ENCODE results near the gene PLCB4.

Gene PLCB4

GRCh38 chr20:9022376-9022775, 46.5 kb upstream of the PLCB4 start:
- H3K9ac ChIP-seq = no peak overlapping the region
- no peaks in the 10 kb centered on the region for H3K9me3 ChIP-seq (ENCODE audit: control insufficient read depth, low read length)
- no peak overlapping the region for H2AFZ ChIP-seq
- H3K4me2 ChIP-seq (ENCODE audit: low read length) = no peak overlapping the region
- no peak overlapping the region for H3K4me3 ChIP-seq (ENCODE audit: low read depth, low read length)
- H3K36me3 ChIP-seq (ENCODE audit: control insufficient read depth, insufficient read depth, low read length) = no peaks in the 10 kb centered on the region
- no peaks in the 10 kb centered on the region for H3K4me1 ChIP-seq
- H3K27me3 ChIP-seq (ENCODE audit: control insufficient read depth, insufficient read depth, low read length) = no peaks in the 10 kb centered on the region
- no peak for TF ChIP-seq CTCF (IDR thresholded peaks at IDR 0.05)
- H3K27ac ChIP-seq = no peak overlapping the region
- H3K79me2 ChIP-seq = no peaks in the 10 kb centered on the region

GRCh38 chr20:9024606-9025005, 44.3 kb upstream of the PLCB4 start:
- Histone ChIP-seq H2AFZ (no peak overlapping the region), H3K27ac (no peak overlapping the region), H3K36me3 (ENCODE audit: control insufficient read depth, insufficient read depth, low read length) (no peaks in the 10 kb centered on the region), H3K9me3 (ENCODE audit: control insufficient read depth, low read length) (no peaks in the 10 kb centered on the region), H3K4me2 (ENCODE audit: low read length) (no peak overlapping the region), H3K79me2 (no peaks in the 10 kb centered on the region), H3K4me3 (ENCODE audit: low read depth, low read length) (no peak overlapping the region), H3K27me3 (ENCODE audit: control insufficient read depth, insufficient read depth, low read length) (no peaks in the 10 kb centered on the region), H3K9ac (no peak overlapping the region), H3K4me1 (no peaks in the 10 kb centered on the region)
- TF ChIP-seq CTCF (IDR thresholded peaks at IDR 0.05) = no peak

GRCh38 chr20:9025011-9025410, 43.9 kb upstream of the PLCB4 start:
- Histone ChIP-seq H3K79me2 (no peaks in the 10 kb centered on the region), H3K9ac (no peak overlapping the region), H3K4me1 (no peaks in the 10 kb centered on the region), H3K27ac (no peak overlapping the region), H3K4me2 (ENCODE audit: low read length) (no peak overlapping the region), H3K36me3 (ENCODE audit: control insufficient read depth, insufficient read depth, low read length) (no peaks in the 10 kb centered on the region), H2AFZ (no peak overlapping the region), H3K27me3 (ENCODE audit: control insufficient read depth, insufficient read depth, low read length) (no peaks in the 10 kb centered on the region), H3K9me3 (ENCODE audit: control insufficient read depth, low read length) (no peaks in the 10 kb centered on the region), H3K4me3 (ENCODE audit: low read depth, low read length) (no peak overlapping the region)
- no peak for TF ChIP-seq CTCF (IDR thresholded peaks at IDR 0.05)

- TF ChIP-seq CTCF (IDR thresholded peaks at IDR 0.05) = no peak
- H3K36me3 ChIP-seq (ENCODE audit: control insufficient read depth, insufficient read depth, low read length) = no peaks in the 10 kb centered on the region
- no peak overlapping the region for H3K4me2 ChIP-seq (ENCODE audit: low read length)
- no peaks in the 10 kb centered on the region for H3K9me3 ChIP-seq (ENCODE audit: control insufficient read depth, low read length)
- H3K27ac ChIP-seq = no peak overlapping the region
- no peak overlapping the region for H3K9ac ChIP-seq
- H3K4me1 ChIP-seq = no peaks in the 10 kb centered on the region
- H2AFZ ChIP-seq = no peak overlapping the region
- no peaks in the 10 kb centered on the region for H3K27me3 ChIP-seq (ENCODE audit: control insufficient read depth, insufficient read depth, low read length)
- no peaks in the 10 kb centered on the region for H3K79me2 ChIP-seq
- no peak overlapping the region for H3K4me3 ChIP-seq (ENCODE audit: low read depth, low read length)
These were observed 43.2 kb upstream of the PLCB4 start for GRCh38 chr20:9025643-9026042.

GRCh38 chr20:9027626-9028025, 41.3 kb upstream of the PLCB4 start:
- H3K27me3 ChIP-seq (ENCODE audit: control insufficient read depth, insufficient read depth, low read length) = no peaks in the 10 kb centered on the region
- H3K4me2 ChIP-seq (ENCODE audit: low read length) = no peak overlapping the region
- H3K4me3 ChIP-seq (ENCODE audit: low read depth, low read length) = no peak overlapping the region
- no peaks in the 10 kb centered on the region for H3K36me3 ChIP-seq (ENCODE audit: control insufficient read depth, insufficient read depth, low read length)
- H3K9me3 ChIP-seq (ENCODE audit: control insufficient read depth, low read length) = no peaks in the 10 kb centered on the region
- H3K79me2 ChIP-seq = no peaks in the 10 kb centered on the region
- no peaks in the 10 kb centered on the region for H3K4me1 ChIP-seq
- no peak overlapping the region for H3K27ac ChIP-seq
- H3K9ac ChIP-seq = no peak overlapping the region
- H2AFZ ChIP-seq = no peak overlapping the region
- TF ChIP-seq CTCF (IDR thresholded peaks at IDR 0.05) = no peak
